Transverse colon (tissue), 4 donors: ENCODE results near the gene ADSL.

Experiments
- EP300 ChIP-seq: sonication (generic); formaldehyde crosslinking; IDR thresholded peaks from one replicate; pipeline ENCODE4 v1.6.1; 2017; ENCODE audit warnings: antibody characterized with exemption, low read depth
- POLR2A ChIP-seq: fragments of 450-650 bp; IDR thresholded peaks from one replicate; pipeline ENCODE4 v1.6.1; 2016; ENCODE audit warnings: antibody characterized with exemption, mild to moderate bottlenecking, moderate library complexity
- POLR2AphosphoS5 ChIP-seq, 3 donors: sonication (generic); formaldehyde crosslinking; IDR thresholded peaks; one replicate each; pipeline ENCODE4 v1.6.1; 2016; ENCODE audit warnings: antibody characterized with exemption in 3 of 3
- TF ChIP-seq, protein P1 (sequence below), 5 experiments: fragments of 200-600 bp in 3 of 5; fragments of 450-650 bp in 2 of 5; sonication (generic) in 3 of 5; IDR thresholded peaks; 1 replicate in 2 of 5; 2 replicates in 3 of 5; pipeline ENCODE4 v1.5.1; 2016 to 2017; ENCODE audit warnings: antibody characterized with exemption in 5 of 5, inconsistent platforms in 3 of 5, mild to moderate bottlenecking in 2 of 5, moderate library complexity in 1 of 5

DNA sequence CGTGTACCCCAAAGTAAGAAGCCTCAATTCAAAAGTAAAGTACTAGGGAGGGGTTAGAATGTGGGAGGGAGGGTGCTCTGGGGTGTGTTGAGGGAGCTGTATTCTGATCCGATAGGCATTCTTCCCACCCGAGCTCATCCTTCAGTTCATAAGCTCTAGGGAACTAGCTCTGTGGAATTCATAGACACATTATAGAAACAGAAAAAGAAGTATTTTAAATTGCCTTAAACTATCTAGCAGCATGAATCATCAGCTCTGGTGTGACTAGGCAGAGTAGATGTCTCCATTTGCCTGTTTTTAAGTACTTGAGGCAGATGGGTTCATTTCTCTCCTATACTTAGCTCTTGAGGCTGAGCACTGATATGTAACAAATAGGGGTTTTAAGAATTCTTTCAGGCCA, 16.8 kb downstream of the ADSL start:
- no peak for TF ChIP-seq EP300
- no peak for TF ChIP-seq POLR2A
- no peak for TF ChIP-seq POLR2AphosphoS5 (IDR thresholded peaks at IDR 0.05)
- TF ChIP-seq, protein P1, sequence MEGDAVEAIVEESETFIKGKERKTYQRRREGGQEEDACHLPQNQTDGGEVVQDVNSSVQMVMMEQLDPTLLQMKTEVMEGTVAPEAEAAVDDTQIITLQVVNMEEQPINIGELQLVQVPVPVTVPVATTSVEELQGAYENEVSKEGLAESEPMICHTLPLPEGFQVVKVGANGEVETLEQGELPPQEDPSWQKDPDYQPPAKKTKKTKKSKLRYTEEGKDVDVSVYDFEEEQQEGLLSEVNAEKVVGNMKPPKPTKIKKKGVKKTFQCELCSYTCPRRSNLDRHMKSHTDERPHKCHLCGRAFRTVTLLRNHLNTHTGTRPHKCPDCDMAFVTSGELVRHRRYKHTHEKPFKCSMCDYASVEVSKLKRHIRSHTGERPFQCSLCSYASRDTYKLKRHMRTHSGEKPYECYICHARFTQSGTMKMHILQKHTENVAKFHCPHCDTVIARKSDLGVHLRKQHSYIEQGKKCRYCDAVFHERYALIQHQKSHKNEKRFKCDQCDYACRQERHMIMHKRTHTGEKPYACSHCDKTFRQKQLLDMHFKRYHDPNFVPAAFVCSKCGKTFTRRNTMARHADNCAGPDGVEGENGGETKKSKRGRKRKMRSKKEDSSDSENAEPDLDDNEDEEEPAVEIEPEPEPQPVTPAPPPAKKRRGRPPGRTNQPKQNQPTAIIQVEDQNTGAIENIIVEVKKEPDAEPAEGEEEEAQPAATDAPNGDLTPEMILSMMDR (IDR thresholded peaks at IDR 0.05): no peak
